Smooth muscle cell of the umbilical artery (primary cell): ENCODE data around the gene PALD1. TPM values are rescaled to one million over a fixed set of nuclear protein-coding genes. Genes with fewer than 3 reads are reported as not detected.

Experiments
- total RNA-seq: library from RNA; depleted of rRNA; stranded (reverse); fragments of >200 nt; gene quantifications from 2 replicates; pipeline ENCODE4 v1.2.3, GENCODE V29; 2014

PALD1 gene
- total RNA-seq = 0.14 TPM in 1 of 2 replicates, not detected in the other

GRCh38 chr10:70478191-70479164 is at the start of gene PALD1:
TSS of gene PALD1 (plus strand) at chr10:70478767. CDS start at chr10:70525952, 47,185 bp downstream.

GRCh38 chr10:70441161-70441894 is 37.2 kb upstream of the PALD1 start, which contains the start of gene NODAL:
TSS of gene NODAL (minus strand) at chr10:70441681. CDS start at chr10:70441667, 14 bp downstream.

GRCh38 chr10:70602665-70603448 is 124.3 kb downstream of the PALD1 start, which contains the start of gene PRF1:
TSS of gene PRF1 (minus strand) at chr10:70602741. CDS start at chr10:70600902, 1,839 bp downstream.

Other genes starting within 250 kb of the PALD1 start
- gene PPA1, start 245.3 kb upstream of the PALD1 start, total RNA-seq = 192 and 209 TPM in 2 replicates
- gene NPFFR1, start 194.8 kb upstream of the PALD1 start, total RNA-seq = not detected in 2 replicates
- gene LRRC20, start 96.1 kb upstream of the PALD1 start, total RNA-seq = 4.8 and 10.4 TPM in 2 replicates
- 43.9 and 63.6 TPM in 2 replicates for gene EIF4EBP2, start 74.6 kb upstream of the PALD1 start, total RNA-seq
- gene NODAL, start 37.1 kb upstream of the PALD1 start, total RNA-seq = not detected in 2 replicates
- gene PRF1, start 124.0 kb downstream of the PALD1 start, total RNA-seq = not detected in 2 replicates
- 3.6 and 4.2 TPM in 2 replicates for gene ADAMTS14, start 193.7 kb downstream of the PALD1 start, total RNA-seq